IMR-90 (cell line): Measurements from ENCODE around the gene SECTM1. TPM values are rescaled to one million over a fixed set of nuclear protein-coding genes. Genes with fewer than 3 reads are reported as not detected.

Experiments
- ATAC-seq: fragments of 200-7000 bp; cut with Tn5 transposase; 2 replicates; pipeline ENCODE4 v1.9.1; 2020; ENCODE audit warnings: low read depth, mild to moderate bottlenecking, moderate library complexity
- BruUV-seq: library from RNA; stranded (reverse); fragments of 400-500 nt; replicated peaks from 2 replicates; lab custom pipeline; 2021; lab: Mats Ljungman, UMichigan
- CTCF ChIA-PET: fragments of 300-600 bp; formaldehyde crosslinking; extraction: SDS; loops from one replicate; lab custom pipeline; 2021; ENCODE audit warnings: antibody characterized with exemption; lab: Yijun Ruan, JAX
- POLR2A ChIA-PET: fragments of 300-600 bp; sonication (Branson Sonifier 250); formaldehyde crosslinking; loops from one replicate; lab custom pipeline; 2022; ENCODE audit warnings: antibody characterized with exemption; ENCODE audit not compliant: unreplicated experiment; lab: Charles Lee
- DNase-seq: peaks from one replicate; pipeline ENCODE4 v3.0.0; 2013
- H2AFZ ChIP-seq: replicated peaks from 2 replicates; pipeline ENCODE3; 2013; ENCODE audit warnings: low read length, mild to moderate bottlenecking; ENCODE audit not compliant: poor library complexity
- H2AK5ac ChIP-seq: 2 replicates; pipeline ENCODE4 v1.6.1; 2013; ENCODE audit warnings: low read depth, low read length, inconsistent platforms
- H2AK9ac ChIP-seq: replicated peaks from 2 replicates; pipeline ENCODE3; 2013; ENCODE audit warnings: mild to moderate bottlenecking, low read depth, low read length, moderate library complexity; ENCODE audit not compliant: poor library complexity
- H2BK120ac ChIP-seq: 2 replicates; pipeline ENCODE4 v1.6.1; 2013; ENCODE audit warnings: low read depth, low read length, inconsistent platforms
- H2BK15ac ChIP-seq: 3 replicates; pipeline ENCODE4 v1.6.1; 2013; ENCODE audit warnings: low read depth, low read length, inconsistent platforms
- H2BK20ac ChIP-seq: 2 replicates; pipeline ENCODE4 v1.6.1; 2013; ENCODE audit warnings: low read depth, mild to moderate bottlenecking, inconsistent platforms, low read length, moderate library complexity
- H2BK5ac ChIP-seq: 2 replicates; pipeline ENCODE4 v1.6.1; 2013; ENCODE audit warnings: mild to moderate bottlenecking, low read depth, low read length, inconsistent platforms; ENCODE audit not compliant: poor library complexity, severe bottlenecking
- H3K14ac ChIP-seq: replicated peaks from 2 replicates; pipeline ENCODE4 v1.6.1; 2013; ENCODE audit warnings: low read depth, low read length, inconsistent platforms
- H3K18ac ChIP-seq: 2 replicates; pipeline ENCODE4 v1.6.1; 2013; ENCODE audit warnings: low read depth, low read length, control low read depth
- H3K23ac ChIP-seq: 2 replicates; pipeline ENCODE4 v1.6.1; 2013; ENCODE audit warnings: low read depth, low read length, inconsistent platforms
- H3K27ac ChIP-seq: 2 replicates; pipeline ENCODE4 v1.5.1; 2013; ENCODE audit warnings: mild to moderate bottlenecking, control low read depth, low read length; ENCODE audit not compliant: insufficient read depth
- H3K27me3 ChIP-seq: 2 replicates; pipeline ENCODE4 v1.6.1; 2013; ENCODE audit warnings: low read length; ENCODE audit not compliant: control insufficient read depth, insufficient read depth
- H3K36me3 ChIP-seq: 2 replicates; pipeline ENCODE4 v1.6.1; 2013; ENCODE audit warnings: low read length, mixed read lengths; ENCODE audit not compliant: control insufficient read depth, insufficient read depth
- H3K4ac ChIP-seq: 2 replicates; pipeline ENCODE4 v1.6.1; 2013; ENCODE audit warnings: low read depth, low read length, inconsistent platforms
- H3K4me1 ChIP-seq: 2 replicates; pipeline ENCODE4 v1.6.1; 2013; ENCODE audit warnings: low read length, mixed read lengths; ENCODE audit not compliant: control insufficient read depth, insufficient read depth
- H3K4me2 ChIP-seq: 2 replicates; pipeline ENCODE4 v1.6.1; 2013; ENCODE audit warnings: low read depth, mild to moderate bottlenecking, control low read depth, low read length, moderate library complexity
- H3K4me3 ChIP-seq: 2 replicates; pipeline ENCODE4 v1.5.1; 2013; ENCODE audit warnings: low read depth, mild to moderate bottlenecking, control low read depth, low read length, moderate library complexity; ENCODE audit not compliant: insufficient read depth
- H3K56ac ChIP-seq: 2 replicates; pipeline ENCODE4 v1.6.1; 2013; ENCODE audit warnings: low read length, inconsistent platforms; ENCODE audit not compliant: insufficient read depth; ENCODE audit errors: extremely low read depth
- H3K79me1 ChIP-seq, 2 experiments: 2 replicates each; pipeline ENCODE4 v1.6.1; 2013; ENCODE audit warnings: low read length in 2 of 2, inconsistent platforms in 1 of 2, low read depth in 1 of 2
- H3K9ac ChIP-seq: 2 replicates; pipeline ENCODE4 v1.6.1; 2013; ENCODE audit warnings: low read depth, low read length, control low read depth
- H3K9me1 ChIP-seq: 2 replicates; pipeline ENCODE4 v1.6.1; 2013; ENCODE audit warnings: low read length, inconsistent platforms; ENCODE audit not compliant: insufficient read depth
- H3K9me3 ChIP-seq: 2 replicates; pipeline ENCODE4 v1.6.1; 2013; ENCODE audit warnings: low read length; ENCODE audit not compliant: control insufficient read depth, insufficient read depth
- H4K20me1 ChIP-seq: 2 replicates; pipeline ENCODE4 v1.6.1; 2013; ENCODE audit warnings: low read length, inconsistent platforms; ENCODE audit not compliant: insufficient read depth
- H4K5ac ChIP-seq: 2 replicates; pipeline ENCODE4 v1.6.1; 2013; ENCODE audit warnings: mild to moderate bottlenecking, low read depth, low read length, control low read depth
- H4K8ac ChIP-seq, 2 experiments: 2 replicates each; pipeline ENCODE4 v1.6.1; 2013; ENCODE audit warnings: low read depth in 2 of 2, low read length in 2 of 2, control low read depth in 1 of 2, inconsistent platforms in 1 of 2
- H4K91ac ChIP-seq: 2 replicates; pipeline ENCODE4 v1.6.1; 2013; ENCODE audit warnings: low read depth, low read length, inconsistent platforms; ENCODE audit not compliant: insufficient read depth
- BHLHE40 ChIP-seq: fragments of 150-350 bp; IDR thresholded peaks from 2 replicates; pipeline ENCODE4 v1.6.1; 2016; ENCODE audit warnings: mild to moderate bottlenecking, low read depth, low read length
- CEBPB ChIP-seq: IDR thresholded peaks from 2 replicates; pipeline ENCODE4 v1.6.1; 2012; ENCODE audit warnings: low read depth, low read length, improper control_type of control experiment
- CTCF ChIP-seq: conservative IDR thresholded peaks from 2 replicates; pipeline ENCODE4 v1.5.1; 2012; ENCODE audit warnings: mild to moderate bottlenecking, low read depth, low read length, improper control_type of control experiment
- ELK1 ChIP-seq: fragments of 150-350 bp; IDR thresholded peaks from 2 replicates; pipeline ENCODE4 v1.6.1; 2016; ENCODE audit warnings: low read depth, mild to moderate bottlenecking, low read length, moderate library complexity, borderline replicate concordance
- FOS ChIP-seq: fragments of 150-350 bp; IDR thresholded peaks from 2 replicates; pipeline ENCODE4 v1.6.1; 2016; ENCODE audit warnings: low read depth, low read length
- MAFK ChIP-seq: IDR thresholded peaks from 2 replicates; pipeline ENCODE4 v1.6.1; 2012; ENCODE audit warnings: low read depth, low read length, improper control_type of control experiment
- MAZ ChIP-seq: IDR thresholded peaks from 2 replicates; pipeline ENCODE4 v1.6.1; 2012; ENCODE audit warnings: low read depth, mild to moderate bottlenecking, low read length, improper control_type of control experiment, moderate library complexity, borderline replicate concordance
- NFE2L2 ChIP-seq: fragments of 150-350 bp; IDR thresholded peaks from 2 replicates; pipeline ENCODE4 v1.6.1; 2016; ENCODE audit warnings: low read depth, mild to moderate bottlenecking, low read length
- POLR2A ChIP-seq: IDR thresholded peaks from 2 replicates; pipeline ENCODE4 v1.6.1; 2012; ENCODE audit warnings: mild to moderate bottlenecking, low read depth, low read length
- RAD21 ChIP-seq: IDR thresholded peaks from 2 replicates; pipeline ENCODE4 v1.6.1; 2012; ENCODE audit warnings: low read length, improper control_type of control experiment
- RCOR1 ChIP-seq: IDR thresholded peaks from 2 replicates; pipeline ENCODE4 v1.6.1; 2012; ENCODE audit warnings: mild to moderate bottlenecking, low read length, improper control_type of control experiment; ENCODE audit not compliant: insufficient replicate concordance
- RFX5 ChIP-seq: IDR thresholded peaks from 2 replicates; pipeline ENCODE4 v1.8.0; 2012; ENCODE audit warnings: low read depth, mild to moderate bottlenecking, low read length, moderate library complexity
- SMC3 ChIP-seq: fragments of 150-350 bp; IDR thresholded peaks from 2 replicates; pipeline ENCODE4 v1.6.1; 2016; ENCODE audit warnings: low read depth, mild to moderate bottlenecking, antibody characterized with exemption, low read length, moderate library complexity
- USF2 ChIP-seq: fragments of 150-350 bp; IDR thresholded peaks from 2 replicates; pipeline ENCODE4 v1.6.1; 2017; ENCODE audit warnings: mild to moderate bottlenecking, antibody characterized with exemption, low read length, low read depth
- WGBS, 2 experiments: methylation state at CpG; one replicate each; pipeline versions ENCODE4 v1.1.5 to v1.1.7; 2013; ENCODE audit warnings: missing lambda C conversion rate in 2 of 2; ENCODE audit not compliant: insufficient read length in 1 of 2; ENCODE audit errors: extremely low coverage in 2 of 2; 5-methylcytosine and 5-hydroxymethylcytosine counted together
- dilution Hi-C: fragments of 300-500 bp; cut with HindIII; formaldehyde crosslinking; loops from one replicate; pipeline ENCODE4 v1.14.3; 2018; ENCODE audit warnings: low sequenced_read_pairs; ENCODE audit not compliant: unreplicated experiment
- in situ Hi-C: fragments of 300-500 bp; cut with MboI; formaldehyde crosslinking; loops from 3 replicates; pipeline ENCODE4 v1.14.3; 2019; ENCODE audit warnings: low sequenced_read_pairs, inconsistent platforms, mixed read lengths
- intact Hi-C: fragments of 100-400 bp; cut with micrococcal nuclease; formaldehyde crosslinking; loops from 2 replicates; pipeline ENCODE4 v1.10.0; 2022
- polyA plus RNA-seq, 3 experiments: library from polyadenylated mRNA; depleted of rRNA; stranded (reverse); fragments of >200 nt; gene quantifications; 2 replicates each; pipeline ENCODE4 v1.2.3, GENCODE V29; 2012; ENCODE audit warnings: low replicate concordance in 1 of 3
- total RNA-seq: library from RNA; depleted of rRNA; stranded (reverse); fragments of >200 nt; gene quantifications from 2 replicates; pipeline ENCODE4 v1.2.3, GENCODE V29; 2012

SECTM1 gene
- total and polyA plus RNA-seq, 2 of the 4 experiments (the other 2 are of a cell fraction): 2.3 to 4.4 TPM

- BruUV-seq: no TSS peak
- CTCF ChIA-PET: no interaction called here
- Histone ChIP-seq H3K4me2 (no peak overlapping the region), H3K18ac (no peak overlapping the region), H2BK120ac (no peak overlapping the region), H3K56ac (no peak overlapping the region), H4K91ac (no peak overlapping the region), H3K79me1 (no peaks in the 10 kb centered on the region), H3K9me3 (no peaks in the 10 kb centered on the region), H2BK5ac (no peak overlapping the region), H2AFZ (peak overlapping the region; percentile 82), H3K27ac (no peak overlapping the region), H2BK15ac (no peak overlapping the region), H3K4me1 (peaks cover 5% of the 10 kb centered on the region; the same call in 1 of the 2 replicates), H2AK9ac (no peak overlapping the region), H3K36me3 (no peaks in the 10 kb centered on the region), H3K4me3 (no peak overlapping the region), H2AK5ac (no peak overlapping the region), H3K14ac (no peak overlapping the region), H3K4ac (no peak overlapping the region), H4K20me1 (peaks cover 7% of the 10 kb centered on the region; the same call in 1 of the 2 replicates), H4K8ac (no peak overlapping the region), H4K5ac (no peak overlapping the region), H3K9me1 (no peaks in the 10 kb centered on the region), H3K9ac (no peak overlapping the region), H2BK20ac (no peak overlapping the region), H3K27me3 (peaks cover 29% of the 10 kb centered on the region), H3K23ac (no peak overlapping the region)
- DNase-seq (peak; percentile 84), ATAC-seq (peak; percentile 93)
- POLR2A ChIA-PET: no interaction called here
- dilution Hi-C loops (no loop called here), intact Hi-C loops (loop anchor here (1.0 kb wide), 3 partner anchors 62 to 200 kb away; no protein-coding TSS in a partner anchor), in situ Hi-C loops (loop anchor here (5.0 to 10.0 kb wide), 3 partner anchors 55 to 423 kb away; no protein-coding TSS in a partner anchor)
- WGBS, 2 experiments: 26% methylated on average over 11 of the region's 26 CpGs; no CpG with 5 or more reads in 1 of the 2 experiments
- TF ChIP-seq MAZ (peak; percentile 32; the same call in 1 of the 2 replicates), CTCF (peak; percentile 93), RFX5 (peak; percentile 91), SMC3 (peak; percentile 91), MAFK (no peak), BHLHE40 (peak; percentile 40; the same call in 1 of the 2 replicates), RCOR1 (no peak), NFE2L2 (no peak), ELK1 (no peak), POLR2A (0 out of 2 replicates have a peak, but pooled peaks have one; percentile 26), CEBPB (no peak), RAD21 (peak; percentile 94), USF2 (no peak), FOS (no peak)
Observed at GRCh38 chr17:82351713-82352488, 18.3 kb upstream of the SECTM1 start.
